ENCODE results near the gene ANXA2R. TPM values are rescaled to one million over a fixed set of nuclear protein-coding genes. Genes with fewer than 3 reads are reported as not detected.

Gene ANXA2R
- total and polyA plus RNA-seq, 2 of the 13 experiments (the other 11 are each of a cell fraction or from before 2014, with no cell fraction given) = 0.95 to 1.3 TPM

GRCh38 chr5:43042176-43042625 lies 2.1 kb upstream of the ANXA2R start (continued):
- TF ChIP-seq HINFP (CRISPR knock-in tag; IDR thresholded peaks at IDR 0.05; ENCODE audit: low read depth) = no peak
- TF ChIP-seq ZNF800 (CRISPR knock-in tag; IDR thresholded peaks at IDR 0.05) = peak; percentile 31; the same call in 1 of the 2 replicates
- no peak for TF ChIP-seq NFYC (CRISPR knock-in tag; IDR thresholded peaks at IDR 0.05)
- no peak for TF ChIP-seq HOXA7 (CRISPR knock-in tag; IDR thresholded peaks at IDR 0.05)
- no peak for TF ChIP-seq SCMH1 (CRISPR knock-in tag; IDR thresholded peaks at IDR 0.05; ENCODE audit: borderline replicate concordance)
- no peak; the same call in 1 of the 2 replicates for TF ChIP-seq ZNF274 (CRISPR knock-in tag; IDR thresholded peaks at IDR 0.05)
- peak; percentile 58; the same call in 1 of the 2 replicates for TF ChIP-seq SAP130 (CRISPR knock-in tag; IDR thresholded peaks at IDR 0.05; ENCODE audit: low read depth)
- TF ChIP-seq ASH2L (IDR thresholded peaks at IDR 0.05; ENCODE audit: insufficient read length, low read depth, low read length) = peak; percentile 92
- no peak for TF ChIP-seq SP140L (CRISPR knock-in tag; IDR thresholded peaks at IDR 0.05; ENCODE audit: borderline replicate concordance)
- TF ChIP-seq KLF16 (CRISPR knock-in tag; IDR thresholded peaks at IDR 0.05) = peak in 1 of 2 experiments; percentile 39; a peak in 1 of 4 replicates
- TF ChIP-seq PRMT3 (CRISPR knock-in tag; IDR thresholded peaks at IDR 0.05; ENCODE audit: borderline replicate concordance, low read depth) = no peak
- TF ChIP-seq STAT5B (CRISPR knock-in tag; IDR thresholded peaks at IDR 0.05) = no peak
- TF ChIP-seq MZF1 (CRISPR knock-in tag; IDR thresholded peaks at IDR 0.05; ENCODE audit: borderline replicate concordance) = 0 out of 2 replicates have a peak, but pooled peaks have one; percentile 52
- TF ChIP-seq GLI4 (CRISPR knock-in tag; IDR thresholded peaks at IDR 0.05; ENCODE audit: borderline replicate concordance) = no peak
- TF ChIP-seq SP2 (CRISPR knock-in tag; IDR thresholded peaks at IDR 0.05) = no peak
- no peak for TF ChIP-seq ZNF598 (CRISPR knock-in tag; IDR thresholded peaks at IDR 0.05; ENCODE audit: borderline replicate concordance)
- TF ChIP-seq ZNF577 (CRISPR knock-in tag; IDR thresholded peaks at IDR 0.05; ENCODE audit: borderline replicate concordance, low read depth) = no peak
- TF ChIP-seq FOXK1 (CRISPR knock-in tag; IDR thresholded peaks at IDR 0.05; ENCODE audit: borderline replicate concordance, low read depth) = no peak
- TF ChIP-seq HES4 (CRISPR knock-in tag; IDR thresholded peaks at IDR 0.05; ENCODE audit: borderline replicate concordance) = no peak
- TF ChIP-seq THYN1 (CRISPR knock-in tag; IDR thresholded peaks at IDR 0.05; ENCODE audit: borderline replicate concordance, low read depth) = no peak
- TF ChIP-seq NCOA1 (CRISPR knock-in tag; IDR thresholded peaks at IDR 0.05) = no peak
- no peak; the same call in 1 of the 2 replicates for TF ChIP-seq MTERF4 (CRISPR knock-in tag; IDR thresholded peaks at IDR 0.05)
- TF ChIP-seq ZNF333 (CRISPR knock-in tag; IDR thresholded peaks at IDR 0.05; ENCODE audit: borderline replicate concordance) = no peak
- no peak for TF ChIP-seq GZF1 (CRISPR knock-in tag; IDR thresholded peaks at IDR 0.05)
- no peak for TF ChIP-seq MED8 (CRISPR knock-in tag; IDR thresholded peaks at IDR 0.05; ENCODE audit: insufficient replicate concordance)
- TF ChIP-seq ZNF709 (CRISPR knock-in tag; IDR thresholded peaks at IDR 0.05) = peak; percentile 83; the same call in 1 of the 2 replicates
